ENCODE data around the gene CMTM5. TPM values are rescaled to one million over a fixed set of nuclear protein-coding genes. Genes with fewer than 3 reads are reported as not detected.

The CMTM5 gene
- total RNA-seq, 4 donors from 2014 or later = 1.5 TPM; not detected in 3

DNA sequence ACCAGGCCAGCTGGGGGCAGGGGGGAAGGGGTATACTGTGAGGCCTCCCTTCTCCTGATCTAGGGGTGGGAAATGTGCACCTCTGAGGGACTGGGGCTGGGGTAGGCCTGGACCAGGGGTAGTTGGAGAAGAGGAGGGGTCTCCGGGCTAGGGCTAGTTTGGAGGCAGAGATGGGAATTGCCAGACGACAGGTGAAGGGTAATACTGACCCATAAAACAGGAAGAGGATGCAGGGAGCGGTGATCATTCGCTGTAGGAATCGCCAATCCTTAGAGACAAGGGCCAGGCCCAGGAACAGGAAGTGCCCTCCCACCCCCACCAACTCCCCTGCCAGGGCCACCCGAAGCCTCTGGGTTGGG is 28.6 kb upstream of the CMTM5 start:
- Histone ChIP-seq H3K4me3 (replicated peaks in 1 of 3) (no peak overlapping the region), H3K9me3 (no peaks in the 10 kb centered on the region), H3K27ac (no peak overlapping the region), H3K27me3 (no peaks in the 10 kb centered on the region), H3K4me1 (peaks cover 0 to 10% of the 10 kb centered on the region in 2 donors), H3K36me3 (no peaks in the 10 kb centered on the region)
- no peak for DNase-seq
- TF ChIP-seq, protein P1, sequence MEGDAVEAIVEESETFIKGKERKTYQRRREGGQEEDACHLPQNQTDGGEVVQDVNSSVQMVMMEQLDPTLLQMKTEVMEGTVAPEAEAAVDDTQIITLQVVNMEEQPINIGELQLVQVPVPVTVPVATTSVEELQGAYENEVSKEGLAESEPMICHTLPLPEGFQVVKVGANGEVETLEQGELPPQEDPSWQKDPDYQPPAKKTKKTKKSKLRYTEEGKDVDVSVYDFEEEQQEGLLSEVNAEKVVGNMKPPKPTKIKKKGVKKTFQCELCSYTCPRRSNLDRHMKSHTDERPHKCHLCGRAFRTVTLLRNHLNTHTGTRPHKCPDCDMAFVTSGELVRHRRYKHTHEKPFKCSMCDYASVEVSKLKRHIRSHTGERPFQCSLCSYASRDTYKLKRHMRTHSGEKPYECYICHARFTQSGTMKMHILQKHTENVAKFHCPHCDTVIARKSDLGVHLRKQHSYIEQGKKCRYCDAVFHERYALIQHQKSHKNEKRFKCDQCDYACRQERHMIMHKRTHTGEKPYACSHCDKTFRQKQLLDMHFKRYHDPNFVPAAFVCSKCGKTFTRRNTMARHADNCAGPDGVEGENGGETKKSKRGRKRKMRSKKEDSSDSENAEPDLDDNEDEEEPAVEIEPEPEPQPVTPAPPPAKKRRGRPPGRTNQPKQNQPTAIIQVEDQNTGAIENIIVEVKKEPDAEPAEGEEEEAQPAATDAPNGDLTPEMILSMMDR (IDR thresholded peaks at IDR 0.05) = no peak
- TF ChIP-seq POLR2A (IDR thresholded peaks at IDR 0.05) = no peak
- intact Hi-C loops (cut with DNase I) = no loop called here
- WGBS, 2 donors = 88% methylated on average over 6 of the region's 6 CpGs

GRCh38 chr14:23349156-23349845 is 27.5 kb upstream of the CMTM5 start:
- intact Hi-C loops (cut with DNase I) = no loop called here
- Histone ChIP-seq H3K27ac (no peak overlapping the region), H3K4me1 (peaks cover 0 to 12% of the 10 kb centered on the region in 2 donors), H3K9me3 (no peaks in the 10 kb centered on the region), H3K27me3 (no peaks in the 10 kb centered on the region), H3K36me3 (no peaks in the 10 kb centered on the region), H3K4me3 (replicated peaks in 1 of 3) (no peak overlapping the region)
- 87 to 94% methylated on average over 5 to 7 of the region's 8 CpGs for WGBS, 2 donors
- TF ChIP-seq, protein P1 (IDR thresholded peaks at IDR 0.05) = no peak
- no peak for TF ChIP-seq POLR2A (IDR thresholded peaks at IDR 0.05)
- DNase-seq = no peak

DNA sequence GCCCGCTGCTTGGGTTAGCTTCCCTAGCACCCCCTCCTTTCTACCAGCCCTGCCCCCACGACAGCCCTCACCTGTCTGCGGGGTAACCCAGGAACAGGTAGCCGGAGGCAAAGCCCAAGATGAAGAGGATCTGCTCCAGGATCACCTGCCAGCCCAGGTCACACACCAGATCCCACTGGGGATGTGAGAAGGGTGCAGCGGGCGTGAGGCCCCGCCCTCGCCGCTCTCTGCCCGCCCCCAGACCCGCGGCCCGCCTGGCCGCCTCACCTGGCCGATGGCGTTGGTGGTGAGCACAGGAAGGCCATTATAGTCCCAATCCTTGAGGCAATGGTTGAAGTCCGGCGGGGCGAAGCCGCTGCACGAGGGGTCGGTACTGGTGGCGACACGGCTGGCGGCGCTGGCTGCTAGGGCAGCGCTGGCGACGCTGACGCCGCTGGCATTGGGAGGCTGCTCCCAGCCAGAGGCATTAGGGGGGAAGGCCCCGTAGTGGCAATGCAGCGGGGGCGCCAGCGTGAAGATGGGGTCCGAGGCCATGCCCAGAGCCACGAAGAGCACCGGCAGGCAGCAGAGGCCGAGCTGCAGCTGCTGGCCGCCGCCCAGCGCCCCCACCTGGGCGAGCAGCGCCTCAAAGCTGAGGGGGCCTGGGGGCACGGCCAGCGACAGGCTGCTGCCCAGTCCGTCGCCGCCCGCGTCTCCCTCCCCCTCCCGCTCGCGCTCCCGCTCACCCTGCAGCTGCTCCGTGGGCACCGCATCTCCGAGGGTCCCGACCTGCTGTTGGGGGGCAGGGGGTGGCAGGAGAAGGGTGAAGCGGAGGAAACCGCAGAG is 25.0 kb upstream of the CMTM5 start:
- peak; percentile 29 to 32 for DNase-seq
- Histone ChIP-seq H3K9me3 (no peaks in the 10 kb centered on the region), H3K4me1 (peaks cover 0 to 12% of the 10 kb centered on the region in 2 donors), H3K4me3 (replicated peaks in 1 of 3) (peak overlapping the region; percentile 73 to 80 (median 78)), H3K27ac (no peak overlapping the region), H3K27me3 (no peaks in the 10 kb centered on the region), H3K36me3 (no peaks in the 10 kb centered on the region)
- WGBS, 2 donors = 7 to 11% methylated on average over 22 to 23 of the region's 61 CpGs
- intact Hi-C loops (cut with DNase I) = no loop called here
- TF ChIP-seq, protein P1 (IDR thresholded peaks at IDR 0.05) = no peak
- TF ChIP-seq POLR2A (IDR thresholded peaks at IDR 0.05) = peak in 1 of 2 donors; percentile 15

- H3K27ac ChIP-seq = peak within 1 kb of the TSS in 1 of 3 donors; percentile 21
- peak; percentile 81 to 82 for DNase-seq
- intact Hi-C loops (cut with DNase I) = no loop called here
- H3K4me1 ChIP-seq = peaks cover 0 to 12% of the 10 kb centered on the region in 2 donors
- no peaks in the 10 kb centered on the region for H3K27me3 ChIP-seq
- peak within 1 kb of the TSS; percentile 73 to 80 (median 78) for H3K4me3 ChIP-seq (replicated peaks in 1 of 3)
- no peaks in the 10 kb centered on the region for H3K36me3 ChIP-seq
- H3K9me3 ChIP-seq = no peaks in the 10 kb centered on the region
- WGBS, 2 donors = 1 to 2% methylated on average over 7 to 20 of the region's 42 CpGs
- peak; percentile 30 to 96 for TF ChIP-seq POLR2A (IDR thresholded peaks at IDR 0.05)
- TF ChIP-seq, protein P1 (IDR thresholded peaks at IDR 0.05) = peak in 1 of 6 experiments; percentile 15
These were observed 24.1 kb upstream of the CMTM5 start, which contains the start of gene SLC22A17 for GRCh38 chr14:23352506-23353432. Gene SLC22A17, minus strand, starts transcription at chr14:23352887.
